IPS-11a (cell line): ENCODE data around the gene GPANK1.

Experiments
- H3K4me3 ChIP-seq: one replicate; pipeline ENCODE4 v1.5.1; 2013; ENCODE audit warnings: low read depth, low read length, control low read depth

Gene GPANK1

DNA sequence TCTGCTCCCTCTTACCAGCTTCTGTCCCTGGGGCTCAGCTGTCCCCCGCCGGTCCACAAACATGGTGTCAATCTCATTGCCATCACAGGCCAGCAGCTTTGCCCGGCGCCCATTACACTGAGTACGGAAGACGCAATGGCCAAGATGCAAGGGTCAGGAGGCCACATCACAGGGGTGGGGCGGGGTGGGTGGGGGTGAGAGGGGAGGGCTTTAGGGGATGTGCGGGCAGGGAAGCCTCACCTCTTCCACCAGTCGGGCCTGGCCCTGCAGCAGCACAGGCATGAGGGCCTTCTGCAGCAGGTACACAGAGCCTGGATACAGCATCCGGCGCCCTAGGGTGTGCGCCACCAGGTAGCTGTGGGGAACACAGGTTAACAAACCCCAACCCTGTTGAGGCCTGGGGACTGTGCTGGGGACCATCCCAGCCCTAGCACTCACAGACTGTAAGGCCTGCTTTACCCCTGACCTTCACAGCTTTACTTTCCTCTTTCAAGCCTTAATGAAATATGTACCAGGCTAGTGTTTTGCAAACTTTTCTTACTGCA is 26.8 kb upstream of the GPANK1 start:
- no peak overlapping the region for H3K4me3 ChIP-seq

DNA sequence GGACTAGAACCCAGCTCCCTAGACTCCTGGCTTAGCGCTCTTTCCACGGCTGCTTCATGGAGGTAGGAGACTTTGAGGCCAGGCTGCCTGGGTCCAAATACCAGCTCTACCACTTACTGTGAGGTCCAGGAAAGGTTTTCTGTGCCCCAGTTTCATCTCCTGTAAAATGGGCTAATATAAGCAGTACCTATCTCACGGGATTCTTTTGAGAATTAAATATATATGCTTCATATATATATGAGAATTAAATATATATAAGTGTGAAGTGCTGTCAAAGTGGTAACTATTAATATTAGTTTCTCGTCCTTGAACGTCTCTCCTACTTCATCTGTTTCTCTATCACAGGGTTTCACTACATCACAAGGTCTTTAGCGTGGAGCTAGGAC is 26.3 kb upstream of the GPANK1 start:
- H3K4me3 ChIP-seq, result no peak overlapping the region

DNA sequence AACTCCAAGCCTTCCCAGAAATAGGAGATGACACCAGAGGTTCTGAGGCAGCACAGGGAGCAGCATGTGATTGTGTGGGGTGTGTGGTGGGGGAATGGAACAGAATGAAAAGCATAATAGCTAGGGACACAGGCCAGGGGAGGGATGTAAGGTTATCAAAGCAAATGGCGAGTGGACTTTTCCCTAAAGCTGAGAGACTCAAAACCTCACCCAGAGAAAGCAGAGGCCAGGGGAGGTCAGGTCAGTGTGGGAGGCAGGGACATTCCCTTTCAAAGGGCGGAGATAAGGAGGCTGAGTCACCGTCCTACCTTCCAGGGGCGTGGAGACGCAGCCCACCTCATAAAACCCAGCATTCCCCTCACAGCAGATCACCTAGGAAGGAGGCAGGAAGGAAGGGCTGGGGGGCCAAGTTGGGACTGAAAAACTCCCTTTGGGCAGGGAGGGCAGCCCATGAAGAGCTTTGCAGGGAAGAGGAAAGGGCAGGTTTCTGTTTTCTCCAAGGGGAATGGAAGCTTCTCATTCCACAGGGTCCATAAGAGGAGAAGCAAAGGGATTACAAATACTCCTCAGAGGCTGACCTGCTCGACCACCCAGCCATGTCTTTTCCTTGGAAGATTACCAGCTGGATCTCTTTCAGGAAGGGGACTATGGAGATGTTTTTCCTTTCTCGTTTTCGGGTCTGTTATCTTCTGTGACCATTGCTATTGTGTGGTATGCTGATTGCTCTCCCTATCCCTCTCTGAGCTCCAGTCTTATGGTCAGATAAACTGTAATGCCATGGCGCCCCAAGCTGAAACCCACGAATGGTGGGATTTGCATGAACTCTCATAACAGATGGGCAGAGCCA is 25.7 kb upstream of the GPANK1 start:
- no peak overlapping the region for H3K4me3 ChIP-seq

DNA sequence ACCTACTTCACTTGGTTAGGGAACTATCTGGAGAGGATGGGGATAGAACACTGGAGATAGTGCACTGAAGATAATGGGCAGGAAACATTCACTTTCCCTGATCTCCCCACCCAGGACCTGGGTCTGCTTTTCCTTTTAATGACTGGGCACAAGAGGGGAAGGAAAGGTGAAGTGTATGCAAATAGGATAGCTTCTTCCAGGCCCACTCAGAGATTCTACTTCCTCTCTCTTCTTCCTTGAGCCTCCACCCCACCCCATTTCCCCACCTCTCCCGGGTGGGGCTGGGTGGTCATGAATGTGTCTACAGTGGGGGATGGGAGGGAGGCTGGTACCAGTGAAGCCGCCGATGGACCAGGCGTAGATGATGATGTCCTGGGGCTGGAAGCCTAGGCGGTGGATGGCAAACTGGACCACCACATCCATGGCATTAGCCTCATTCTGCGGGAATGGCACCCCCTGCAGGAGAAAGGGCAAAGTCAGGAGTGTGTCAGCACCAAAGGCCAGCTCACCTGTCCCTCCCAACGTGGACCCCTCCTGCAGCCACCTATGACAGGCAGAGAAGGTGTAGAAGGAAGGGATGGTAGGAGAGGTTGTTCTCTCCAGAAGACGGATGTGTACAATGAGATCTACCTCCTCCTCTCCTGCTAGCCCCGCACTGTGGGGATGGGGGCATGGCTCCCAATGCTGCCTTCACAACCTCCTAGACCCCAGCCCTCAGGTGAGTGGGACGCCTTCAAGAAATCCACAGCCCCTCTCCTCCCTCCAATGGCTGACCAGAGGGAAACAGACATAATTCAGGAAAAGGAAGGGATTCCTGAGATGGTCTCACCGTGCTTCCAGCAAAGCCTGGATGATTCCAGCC is 24.7 kb upstream of the GPANK1 start:
- H3K4me3 ChIP-seq, result no peak overlapping the region

DNA sequence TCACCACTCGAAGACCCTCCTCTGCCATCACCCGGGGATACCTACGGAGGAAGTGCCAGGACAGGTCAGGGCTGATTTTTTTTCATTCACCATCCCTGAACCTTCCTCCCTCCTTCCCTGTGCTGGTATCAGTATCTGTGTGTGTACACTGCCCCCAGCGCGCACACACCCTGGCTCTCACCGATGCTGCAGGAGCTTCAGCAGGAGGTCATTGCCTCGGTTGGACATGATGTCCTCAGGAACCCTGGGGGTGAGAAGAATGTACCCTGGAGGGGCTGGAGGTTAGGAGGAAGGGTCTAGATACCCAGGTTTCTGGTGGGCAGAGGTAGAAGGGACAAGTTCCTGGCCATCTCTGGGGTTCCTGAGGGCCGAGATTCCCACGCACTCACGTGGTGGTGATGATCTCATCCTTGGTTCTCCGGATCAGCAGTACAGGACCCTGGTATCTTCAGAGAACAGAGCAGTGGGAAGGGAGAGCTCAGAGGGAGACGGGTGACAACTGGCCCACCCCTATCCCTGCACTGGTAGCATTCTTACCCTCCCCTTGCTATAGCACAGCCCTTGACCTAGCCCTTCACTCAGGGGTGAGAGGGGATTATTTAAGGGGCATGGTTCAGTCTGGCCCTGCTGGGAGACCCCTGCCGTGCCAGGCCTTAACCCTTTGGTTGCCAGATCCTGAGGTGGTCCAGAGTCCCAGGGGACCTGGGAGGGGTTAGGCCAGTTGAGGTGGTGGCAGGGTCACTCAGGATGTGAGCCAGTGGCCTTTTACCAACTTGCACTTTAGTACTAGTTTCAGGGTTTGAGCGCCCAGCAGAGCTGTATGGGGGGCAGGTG is 23.3 kb upstream of the GPANK1 start:
- H3K4me3 ChIP-seq, result no peak overlapping the region

DNA sequence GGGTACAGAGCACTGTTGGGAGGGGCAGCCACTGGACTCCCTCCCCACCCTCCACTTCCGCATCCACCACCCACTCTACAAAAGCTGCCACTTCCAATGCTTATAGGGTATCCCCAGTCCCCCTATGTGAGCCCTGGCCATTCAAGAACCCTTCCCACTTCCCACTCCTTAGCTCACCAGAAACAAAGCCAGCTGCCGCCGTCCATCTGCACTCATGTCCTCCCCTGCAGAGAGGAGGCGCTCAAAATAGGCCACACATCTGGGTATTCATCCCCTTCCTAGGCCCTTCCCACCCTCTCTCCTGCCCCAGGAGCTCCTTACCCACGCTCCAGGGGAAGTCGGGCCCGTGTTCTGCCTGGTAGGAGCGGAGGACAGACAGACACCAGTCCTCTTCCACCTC is 22.5 kb upstream of the GPANK1 start:
- no peak overlapping the region for H3K4me3 ChIP-seq

DNA sequence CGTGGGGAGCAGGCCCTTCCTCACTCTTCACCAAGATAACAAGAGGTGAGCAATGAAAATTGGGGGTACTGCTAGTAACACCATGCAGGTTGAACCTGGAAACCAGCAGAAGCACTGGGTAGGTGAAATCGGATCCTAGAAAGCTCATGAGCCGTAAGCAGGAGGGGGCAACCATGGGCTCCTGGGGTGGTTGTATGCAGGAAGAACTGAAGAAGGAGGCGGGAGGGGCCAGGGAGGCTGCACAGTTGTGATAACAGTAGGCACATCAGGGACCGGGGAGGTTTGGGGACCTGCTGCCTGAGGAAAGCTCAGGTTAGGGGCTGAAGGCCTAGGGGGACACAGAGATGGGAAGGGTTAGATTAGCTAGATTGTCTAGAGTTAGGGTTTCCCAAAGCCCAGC is 21.7 kb upstream of the GPANK1 start:
- H3K4me3 ChIP-seq, result no peak overlapping the region

DNA sequence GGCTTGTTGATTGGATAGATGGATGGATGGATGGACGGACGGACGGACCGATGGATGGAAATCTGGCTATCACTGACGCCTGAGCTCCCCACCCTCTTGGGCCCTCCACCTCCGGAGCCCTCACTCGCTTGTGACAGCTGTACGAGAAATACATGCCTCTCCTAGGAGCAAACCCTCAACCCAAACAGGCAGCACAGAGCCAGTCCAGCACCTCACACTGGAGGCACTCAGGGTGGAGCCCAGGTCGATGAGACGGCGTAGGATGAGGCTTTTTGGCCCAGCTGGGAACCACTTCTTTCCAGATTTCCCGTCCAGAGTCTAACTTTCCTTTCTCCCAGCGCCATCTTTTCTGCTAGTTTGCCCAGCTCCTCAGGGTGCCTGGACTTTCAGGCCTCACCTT is 18.8 kb upstream of the GPANK1 start:
- peak overlapping the region; percentile 38 for H3K4me3 ChIP-seq

DNA sequence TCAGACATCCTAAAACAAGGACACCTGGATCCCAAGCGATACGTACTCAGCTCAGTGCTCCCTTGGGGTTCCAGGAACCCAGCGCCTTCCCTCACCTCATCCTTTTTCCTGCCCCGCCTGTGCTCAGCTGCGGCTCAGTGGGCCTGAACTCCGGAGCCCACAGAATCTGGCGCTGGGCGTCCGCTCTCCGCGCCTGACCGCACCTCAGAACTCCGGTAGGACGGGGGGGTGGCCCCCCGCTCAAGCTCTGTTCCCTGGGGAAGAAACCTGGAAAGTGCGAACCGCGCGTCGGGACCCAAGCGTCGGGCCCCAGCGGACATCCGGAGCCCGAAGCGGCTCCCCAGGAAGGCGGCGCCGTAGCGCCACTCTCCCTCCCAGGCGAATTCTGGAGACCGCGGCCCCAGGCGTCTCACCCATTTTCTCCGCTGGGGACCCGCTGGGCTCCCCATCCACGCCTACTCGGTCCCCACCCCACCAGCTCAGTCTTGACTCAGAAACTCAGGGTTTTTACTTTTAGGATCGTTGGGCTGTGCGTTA is 16.4 kb upstream of the GPANK1 start:
- H3K4me3 ChIP-seq, result peak overlapping the region; percentile 13

DNA sequence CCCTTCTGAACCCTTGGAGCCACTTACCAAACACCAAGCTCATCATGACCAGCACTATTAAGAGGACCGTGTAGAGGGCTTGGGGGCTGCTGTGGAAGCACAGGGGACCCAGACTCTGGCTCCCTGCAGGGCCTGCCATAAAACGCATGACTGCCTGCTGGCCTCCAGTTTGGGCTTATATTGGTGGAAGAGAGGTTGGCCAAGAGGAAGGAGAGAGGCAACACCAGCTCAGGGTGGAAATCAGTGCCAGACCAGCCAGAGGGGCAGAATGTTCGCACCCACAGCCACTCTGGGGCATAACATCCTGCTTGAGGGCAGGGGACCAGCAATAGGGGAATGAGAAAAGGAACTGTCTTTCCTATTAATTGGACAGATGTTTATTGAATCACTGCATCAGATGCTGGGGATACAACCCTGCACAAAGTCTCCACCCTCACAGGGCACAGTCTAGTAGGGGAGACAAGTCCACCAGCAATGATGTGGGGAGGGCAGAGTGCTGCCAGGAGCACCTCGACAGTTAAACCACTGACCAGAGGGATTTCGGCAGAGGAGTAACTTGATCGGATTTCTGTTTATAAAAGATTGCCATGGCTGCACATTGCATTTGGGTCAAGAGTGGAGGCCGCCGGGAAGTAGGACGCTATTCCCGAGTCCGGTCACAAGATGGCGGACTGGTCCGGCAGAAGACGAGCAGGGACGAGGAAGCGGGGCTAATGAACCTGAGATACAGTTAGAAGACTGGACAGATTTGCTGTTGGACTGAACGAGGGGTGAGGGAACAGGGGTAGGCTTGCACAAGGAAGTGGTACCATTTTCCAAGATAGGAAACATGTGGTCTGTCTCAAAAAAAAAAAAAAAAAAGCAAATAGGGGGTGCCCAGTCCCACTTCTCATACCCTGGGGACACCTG is 15.7 kb upstream of the GPANK1 start, which contains the start of gene LY6G5C:
Gene LY6G5C, minus strand, starts transcription at position 842 of the 909 bp plus-strand sequence. Its CDS starts 694 bp downstream, at position 148.
- H3K4me3 ChIP-seq, result peak within 1 kb of the TSS; percentile 13

DNA sequence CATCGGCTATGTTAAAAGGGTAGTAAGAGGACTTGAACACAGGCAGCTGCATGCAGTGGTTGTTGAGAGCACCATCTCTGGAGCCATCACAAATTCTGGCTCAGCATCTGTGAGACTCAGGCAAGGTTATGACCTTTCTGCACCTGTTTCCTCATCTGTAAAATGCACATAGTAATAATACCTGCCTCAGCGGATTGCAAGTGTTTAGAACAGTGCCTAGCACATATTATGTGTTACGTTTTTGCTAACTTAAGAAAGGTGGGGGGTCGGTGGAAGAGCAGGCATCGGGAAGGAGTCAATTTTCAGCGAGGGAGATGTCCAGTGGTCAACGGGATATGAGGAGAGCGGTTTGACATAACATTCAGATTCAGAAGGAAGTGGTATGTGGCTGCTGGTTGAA is 13.2 kb upstream of the GPANK1 start:
- no peak overlapping the region for H3K4me3 ChIP-seq

DNA sequence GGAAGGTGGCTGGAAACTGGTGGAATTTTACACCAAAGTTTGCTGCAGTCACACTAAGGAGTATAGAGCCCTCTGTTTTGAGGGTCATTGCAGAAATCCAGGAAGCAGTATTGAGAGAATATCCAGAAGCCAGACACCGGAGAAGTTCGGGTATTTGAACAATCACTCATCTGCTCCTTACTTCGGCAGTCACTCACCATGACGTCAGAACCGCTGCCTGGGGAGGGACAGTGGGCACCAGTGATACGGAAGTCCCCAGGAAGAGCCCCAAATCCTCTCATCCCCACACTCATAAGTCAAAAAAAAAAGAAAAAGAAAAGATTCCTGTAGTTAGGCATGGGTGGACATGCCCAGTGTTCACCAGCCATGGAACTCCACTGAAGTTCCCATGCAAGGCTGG is 12.1 kb upstream of the GPANK1 start:
- no peak overlapping the region for H3K4me3 ChIP-seq

DNA sequence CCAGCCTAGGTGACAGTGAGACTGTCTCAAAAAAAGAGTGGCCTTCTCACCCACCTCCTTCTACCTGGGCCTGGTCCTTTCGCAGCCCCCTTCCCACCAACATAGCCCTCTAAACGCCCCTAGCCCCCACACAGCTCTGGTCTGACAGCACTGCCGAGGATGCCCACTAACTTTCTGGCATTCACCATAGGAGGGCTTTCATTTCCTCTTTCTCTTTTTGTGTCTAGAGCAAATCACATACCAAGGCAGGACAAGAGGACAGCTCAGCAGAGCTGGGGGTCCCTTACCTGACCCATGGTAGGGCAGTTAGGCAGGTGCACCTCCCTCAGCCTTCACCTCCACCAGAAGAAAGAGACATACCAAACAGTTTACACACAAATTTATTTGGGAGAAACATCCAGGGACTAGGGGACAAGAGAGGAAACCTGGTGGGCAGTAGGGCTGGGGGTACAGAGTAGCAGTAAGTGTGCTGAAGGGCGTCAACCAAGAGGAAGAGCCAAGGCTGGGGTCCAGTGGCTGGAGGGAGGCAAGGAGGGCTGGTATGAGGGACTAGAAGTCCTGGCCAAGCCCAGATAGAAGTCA is 11.6 kb upstream of the GPANK1 start:
- H3K4me3 ChIP-seq, result no peak overlapping the region

DNA sequence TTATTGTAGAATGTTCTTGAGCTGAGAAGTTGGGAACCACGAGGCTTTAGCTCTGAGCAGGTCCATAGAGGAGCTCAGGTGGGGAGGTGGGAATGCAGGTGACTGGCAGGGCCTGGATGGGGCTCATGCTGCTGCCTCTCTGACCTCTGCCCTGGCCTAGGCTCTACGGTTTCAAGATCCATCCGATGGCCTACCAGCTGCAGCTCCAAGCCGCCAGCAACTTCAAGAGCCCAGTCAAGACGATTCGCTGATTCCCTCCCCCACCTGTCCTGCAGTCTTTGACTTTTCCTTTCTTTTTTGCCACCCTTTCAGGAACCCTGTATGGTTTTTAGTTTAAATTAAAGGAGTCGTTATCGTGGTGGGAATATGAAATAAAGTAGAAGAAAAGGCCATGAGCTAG is 4.9 kb upstream of the GPANK1 start, which contains the start of gene LY6G5B:
Gene LY6G5B, plus strand, starts transcription at position 301 of the 400 bp plus-strand sequence. CDS start 975 bp downstream, outside the sequence.
- no peak within 1 kb of the TSS for H3K4me3 ChIP-seq

DNA sequence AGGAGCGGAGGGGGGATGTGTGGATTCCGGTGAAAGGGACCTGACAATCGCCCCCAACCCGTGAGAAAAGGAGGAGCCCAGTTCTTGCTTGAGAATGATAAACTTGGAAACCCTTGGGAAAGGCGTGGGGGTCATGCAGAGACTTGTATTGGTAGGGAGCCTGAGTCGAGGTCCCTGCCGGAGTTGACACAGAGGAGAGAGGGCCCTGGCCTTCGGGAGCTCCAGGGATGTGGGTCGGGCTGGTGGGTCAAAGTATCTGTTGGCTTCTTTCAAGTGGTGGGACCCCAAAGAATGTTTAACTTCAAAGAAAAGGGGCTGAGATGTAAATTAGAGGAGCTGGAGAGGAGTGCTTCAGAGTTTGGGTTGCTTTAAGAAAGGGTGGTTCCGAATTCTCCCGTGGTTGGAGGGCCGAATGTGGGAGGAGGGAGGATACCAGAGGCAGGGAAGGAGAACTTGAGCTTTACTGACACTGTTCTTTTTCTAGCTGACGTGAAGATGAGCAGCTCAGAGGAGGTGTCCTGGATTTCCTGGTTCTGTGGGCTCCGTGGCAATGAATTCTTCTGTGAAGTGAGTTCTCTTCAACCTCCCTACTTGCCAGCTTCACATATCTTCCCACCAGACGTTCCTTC is 1.7 kb upstream of the GPANK1 start:
- peak overlapping the region; percentile 94 for H3K4me3 ChIP-seq

DNA sequence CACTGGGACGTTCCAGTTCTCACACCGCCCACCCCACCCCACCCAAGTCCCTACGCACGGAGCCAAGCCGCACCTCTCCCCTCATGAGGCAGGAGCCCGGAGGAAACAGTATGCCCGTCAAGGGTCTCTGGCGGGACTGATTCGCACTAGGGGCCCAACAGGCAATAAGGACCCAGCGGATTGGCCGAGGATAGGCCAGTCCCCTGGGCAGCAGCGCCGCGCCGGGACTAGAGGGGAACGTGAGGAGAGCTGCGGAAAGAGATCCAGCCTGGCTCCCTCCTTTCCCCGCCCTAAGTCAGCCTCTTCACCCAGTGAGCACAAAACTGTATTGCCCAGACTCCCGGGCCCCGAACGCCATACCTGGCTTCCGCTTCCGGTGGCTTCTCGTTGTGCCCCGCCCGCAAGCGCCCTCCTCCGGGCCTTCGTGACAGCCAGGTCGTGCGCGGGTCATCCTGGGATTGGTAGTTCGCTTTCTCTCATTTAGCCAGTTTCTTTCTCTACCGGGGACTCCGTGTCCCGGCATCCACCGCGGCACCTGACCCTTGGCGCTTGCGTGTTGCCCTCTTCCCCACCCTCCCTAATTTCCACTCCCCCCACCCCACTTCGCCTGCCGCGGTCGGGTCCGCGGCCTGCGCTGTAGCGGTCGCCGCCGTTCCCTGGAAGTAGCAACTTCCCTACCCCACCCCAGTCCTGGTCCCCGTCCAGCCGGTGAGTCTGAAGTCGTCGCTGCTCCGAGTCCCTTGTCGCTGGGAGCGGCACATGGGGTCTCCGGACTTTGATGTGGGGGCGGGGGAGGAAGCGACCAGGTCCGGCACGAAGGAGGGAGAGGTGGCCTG is 922 bp upstream of the GPANK1 start, which contains the start of gene CSNK2B:
Gene CSNK2B, plus strand, starts transcription at position 580 of the 836 bp plus-strand sequence. CDS start 752 bp downstream, outside the sequence.
- H3K4me3 ChIP-seq, result peak within 1 kb of the TSS; percentile 94
